Cardiac muscle cell (in vitro differentiated cells and primary cell): ENCODE results near the gene SIDT1. TPM values are rescaled to one million over a fixed set of nuclear protein-coding genes. Genes with fewer than 3 reads are reported as not detected.

Experiments used
- DNase-seq, 2 donors: peaks; one replicate each; pipeline versions ENCODE4 v3.0.0 to v3.0.0-alpha.2; 2010 to 2017; ENCODE audit warnings: low read depth in 1 of 2, low spot score in 1 of 2
- H3K27ac ChIP-seq: fragments of 200-600 bp; sonication (generic); 2 replicates; pipeline ENCODE4 v1.5.1; 2016
- H3K27me3 ChIP-seq: fragments of 200-600 bp; sonication (generic); 2 replicates; pipeline ENCODE4 v1.6.0; 2016; ENCODE audit warnings: control low read depth
- H3K36me3 ChIP-seq: fragments of 200-600 bp; sonication (generic); 2 replicates; pipeline ENCODE4 v1.5.1; 2016; ENCODE audit warnings: control low read depth
- H3K4me1 ChIP-seq: fragments of 200-600 bp; sonication (generic); 2 replicates; pipeline ENCODE4 v1.8.1; 2017; ENCODE audit warnings: low read depth, mild to moderate bottlenecking, mixed run types
- H3K4me3 ChIP-seq: fragments of 200-600 bp; sonication (generic); 2 replicates; pipeline ENCODE4 v1.5.1; 2016; ENCODE audit warnings: mild to moderate bottlenecking
- H3K9me3 ChIP-seq: fragments of 200-600 bp; sonication (generic); 2 replicates; pipeline ENCODE4 v1.5.1; 2017; ENCODE audit warnings: low read depth, mild to moderate bottlenecking, control low read depth
- polyA plus RNA-seq: library from polyadenylated mRNA; unstranded; fragments of >200 nt; fragmentation: Nextera tagmentation; extraction: Ambion mirVana; gene quantifications from 2 replicates; pipeline ENCODE4 v1.2.1, GENCODE V29; 2016
- total RNA-seq: library from RNA; depleted of rRNA; stranded (reverse); fragments of >200 nt; gene quantifications from 2 replicates; pipeline ENCODE4 v1.2.3, GENCODE V29; 2016
- TF ChIP-seq, protein P1 (sequence below): IDR thresholded peaks from 2 replicates; pipeline ENCODE4 v1.5.1; 2012; ENCODE audit warnings: low read depth, mild to moderate bottlenecking, low read length

The SIDT1 gene
- total and polyA plus RNA-seq, 2 experiments from 2014 or later: 0.32 TPM; not detected in 1

DNA sequence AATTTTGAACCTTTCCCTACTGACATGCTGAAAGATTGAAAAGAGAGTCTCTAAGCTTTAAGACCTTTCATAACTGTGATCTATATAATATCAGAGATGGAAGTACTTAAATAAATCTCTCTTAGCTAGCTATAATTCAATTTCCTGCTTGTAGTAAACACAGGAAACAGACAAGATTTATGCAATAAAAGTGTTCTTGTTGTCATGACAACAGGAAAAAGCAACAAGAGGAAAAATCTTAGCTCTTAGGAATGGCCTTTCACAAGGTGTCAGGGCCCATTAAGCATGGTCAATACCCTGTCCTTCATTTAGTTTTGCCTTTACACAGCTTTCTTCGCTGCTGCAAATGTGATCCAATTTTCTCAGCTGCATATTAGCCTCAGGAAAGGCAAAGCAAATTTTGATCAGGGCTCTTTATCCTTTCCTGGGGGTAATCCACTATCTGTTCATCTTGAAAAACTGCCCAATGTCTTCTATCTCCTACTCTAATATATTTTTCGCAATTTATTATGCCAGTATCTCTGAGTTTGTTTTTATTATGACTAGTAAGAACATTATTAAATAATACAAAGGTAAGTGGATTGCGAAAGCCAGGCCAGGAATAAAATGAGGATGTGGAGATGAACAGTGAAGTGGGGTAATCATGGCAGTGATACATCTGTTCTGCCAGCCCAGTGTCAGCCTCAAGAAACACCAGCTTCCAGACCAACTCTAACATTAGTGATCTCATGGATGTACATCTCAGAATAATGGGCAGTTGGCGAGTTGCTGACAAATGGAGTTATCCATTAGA is 28.7 kb downstream of the SIDT1 start:
- Histone ChIP-seq H3K36me3 (no peaks in the 10 kb centered on the region), H3K27me3 (no peaks in the 10 kb centered on the region), H3K4me1 (no peaks in the 10 kb centered on the region), H3K27ac (no peak overlapping the region), H3K4me3 (no peak overlapping the region), H3K9me3 (no peaks in the 10 kb centered on the region)
- peak in 1 of 2 donors; percentile 56 for DNase-seq
- TF ChIP-seq, protein P1, sequence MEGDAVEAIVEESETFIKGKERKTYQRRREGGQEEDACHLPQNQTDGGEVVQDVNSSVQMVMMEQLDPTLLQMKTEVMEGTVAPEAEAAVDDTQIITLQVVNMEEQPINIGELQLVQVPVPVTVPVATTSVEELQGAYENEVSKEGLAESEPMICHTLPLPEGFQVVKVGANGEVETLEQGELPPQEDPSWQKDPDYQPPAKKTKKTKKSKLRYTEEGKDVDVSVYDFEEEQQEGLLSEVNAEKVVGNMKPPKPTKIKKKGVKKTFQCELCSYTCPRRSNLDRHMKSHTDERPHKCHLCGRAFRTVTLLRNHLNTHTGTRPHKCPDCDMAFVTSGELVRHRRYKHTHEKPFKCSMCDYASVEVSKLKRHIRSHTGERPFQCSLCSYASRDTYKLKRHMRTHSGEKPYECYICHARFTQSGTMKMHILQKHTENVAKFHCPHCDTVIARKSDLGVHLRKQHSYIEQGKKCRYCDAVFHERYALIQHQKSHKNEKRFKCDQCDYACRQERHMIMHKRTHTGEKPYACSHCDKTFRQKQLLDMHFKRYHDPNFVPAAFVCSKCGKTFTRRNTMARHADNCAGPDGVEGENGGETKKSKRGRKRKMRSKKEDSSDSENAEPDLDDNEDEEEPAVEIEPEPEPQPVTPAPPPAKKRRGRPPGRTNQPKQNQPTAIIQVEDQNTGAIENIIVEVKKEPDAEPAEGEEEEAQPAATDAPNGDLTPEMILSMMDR: no peak

DNA sequence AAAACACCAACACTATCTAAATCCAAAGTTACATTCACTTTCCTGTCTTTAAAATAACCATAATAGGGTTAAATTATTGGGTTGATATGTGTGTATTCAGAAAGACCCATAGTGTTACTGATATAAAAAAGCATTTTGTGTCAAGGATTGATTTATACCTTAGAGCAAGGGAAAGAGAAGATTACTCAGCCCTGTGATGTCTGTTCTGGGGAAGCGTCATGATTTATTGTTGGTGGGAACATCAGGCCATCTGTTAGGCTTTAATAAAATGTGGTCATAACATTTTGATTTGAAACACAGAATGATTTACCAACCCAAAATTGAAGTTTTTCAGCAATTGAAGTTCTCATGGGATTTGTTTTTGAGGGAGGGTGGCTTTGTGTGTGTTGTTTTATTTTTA is 33.2 kb downstream of the SIDT1 start:
- Histone ChIP-seq H3K9me3 (no peaks in the 10 kb centered on the region), H3K27ac (no peak overlapping the region), H3K4me3 (no peak overlapping the region), H3K27me3 (peaks cover 3% of the 10 kb centered on the region), H3K4me1 (no peaks in the 10 kb centered on the region), H3K36me3 (no peaks in the 10 kb centered on the region)
- TF ChIP-seq, protein P1: no peak
- no peak for DNase-seq

DNA sequence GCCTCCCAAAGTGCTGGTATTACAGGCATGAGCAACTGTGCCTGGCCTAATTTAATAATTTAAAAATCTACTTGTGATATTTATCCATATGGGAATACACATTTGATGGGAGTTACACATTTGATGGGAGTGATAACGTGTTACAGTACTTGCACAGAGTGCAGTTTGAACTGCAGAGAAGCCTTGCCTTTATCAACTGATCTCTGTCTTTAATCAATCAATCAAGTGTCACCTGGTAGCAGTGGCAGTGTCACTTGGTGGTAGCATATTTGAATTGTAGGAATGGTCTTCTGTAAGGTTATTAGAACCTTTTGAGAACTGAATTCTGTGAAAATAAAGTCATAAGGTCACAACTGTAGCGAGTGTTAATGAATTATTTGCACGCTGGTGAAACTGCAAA is 37.8 kb downstream of the SIDT1 start:
- no peak overlapping the region for H3K27ac ChIP-seq
- H3K36me3 ChIP-seq: no peaks in the 10 kb centered on the region
- no peaks in the 10 kb centered on the region for H3K9me3 ChIP-seq
- peaks cover 3% of the 10 kb centered on the region for H3K27me3 ChIP-seq
- no peaks in the 10 kb centered on the region for H3K4me1 ChIP-seq
- no peak for DNase-seq
- H3K4me3 ChIP-seq: no peak overlapping the region
- TF ChIP-seq, protein P1: no peak

DNA sequence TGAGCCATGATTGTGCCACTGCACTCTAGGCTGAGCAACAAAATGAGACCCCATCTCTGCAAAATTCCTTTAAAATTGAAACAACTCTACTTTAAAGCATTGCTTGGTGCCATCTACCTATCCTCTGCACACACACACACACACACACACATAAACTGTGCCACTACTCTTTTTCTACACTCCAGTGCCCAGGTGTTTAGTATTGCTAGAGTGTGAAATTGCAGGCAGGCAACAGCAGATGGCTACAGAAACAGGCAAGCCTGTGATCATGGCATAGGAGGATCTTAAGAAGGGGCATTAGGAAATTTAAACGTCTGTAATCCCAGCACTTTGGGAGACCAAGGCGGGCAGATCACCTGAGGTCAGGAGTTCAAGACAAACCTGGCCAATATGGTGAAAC is 39.0 kb downstream of the SIDT1 start:
- Histone ChIP-seq H3K27me3 (peaks cover 3% of the 10 kb centered on the region), H3K4me1 (no peaks in the 10 kb centered on the region), H3K27ac (no peak overlapping the region), H3K36me3 (no peaks in the 10 kb centered on the region), H3K9me3 (no peaks in the 10 kb centered on the region), H3K4me3 (no peak overlapping the region)
- TF ChIP-seq, protein P1: no peak
- DNase-seq: no peak

DNA sequence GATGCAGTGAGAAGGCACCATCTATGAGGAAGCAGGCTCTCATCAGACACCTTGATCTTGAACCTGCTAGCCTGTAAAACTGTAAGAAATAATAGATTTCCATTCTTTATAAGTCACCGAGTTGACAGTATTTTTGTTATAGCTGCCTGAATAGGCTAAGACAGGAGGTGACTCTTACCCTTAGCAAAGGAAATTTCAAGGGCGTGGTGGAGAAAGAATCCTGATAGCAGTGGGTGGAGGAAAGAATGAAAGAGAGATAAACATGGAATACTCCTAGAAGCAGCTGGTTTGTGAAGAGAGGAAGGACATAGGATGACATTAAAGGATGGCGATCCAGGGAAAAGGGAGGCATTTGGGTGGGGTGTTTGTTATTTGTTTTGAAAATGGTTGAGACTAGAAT is 41.4 kb downstream of the SIDT1 start:
- H3K27me3 ChIP-seq: no peaks in the 10 kb centered on the region
- H3K36me3 ChIP-seq: no peaks in the 10 kb centered on the region
- H3K9me3 ChIP-seq: no peaks in the 10 kb centered on the region
- no peak for DNase-seq
- no peak overlapping the region for H3K4me3 ChIP-seq
- no peak overlapping the region for H3K27ac ChIP-seq
- H3K4me1 ChIP-seq: no peaks in the 10 kb centered on the region
- TF ChIP-seq, protein P1: no peak
